Activated CD4-positive, CD25-positive, alpha-beta regulatory T cell treated with anti-CD3 and anti-CD28 coated beads, Interleukin-2, amount 50 U/mL, for 72 hours (primary cell): Measurements from ENCODE around the gene WDR75.
"Not testable (repeated sequence)": the region's sequence is repeated elsewhere in the genome, so short reads cannot be mapped to it uniquely, and the experiment has no call there.

Source experiments
- DNase-seq: peaks from one replicate; pipeline ENCODE4 v3.0.0; 2021

WDR75 gene

DNA sequence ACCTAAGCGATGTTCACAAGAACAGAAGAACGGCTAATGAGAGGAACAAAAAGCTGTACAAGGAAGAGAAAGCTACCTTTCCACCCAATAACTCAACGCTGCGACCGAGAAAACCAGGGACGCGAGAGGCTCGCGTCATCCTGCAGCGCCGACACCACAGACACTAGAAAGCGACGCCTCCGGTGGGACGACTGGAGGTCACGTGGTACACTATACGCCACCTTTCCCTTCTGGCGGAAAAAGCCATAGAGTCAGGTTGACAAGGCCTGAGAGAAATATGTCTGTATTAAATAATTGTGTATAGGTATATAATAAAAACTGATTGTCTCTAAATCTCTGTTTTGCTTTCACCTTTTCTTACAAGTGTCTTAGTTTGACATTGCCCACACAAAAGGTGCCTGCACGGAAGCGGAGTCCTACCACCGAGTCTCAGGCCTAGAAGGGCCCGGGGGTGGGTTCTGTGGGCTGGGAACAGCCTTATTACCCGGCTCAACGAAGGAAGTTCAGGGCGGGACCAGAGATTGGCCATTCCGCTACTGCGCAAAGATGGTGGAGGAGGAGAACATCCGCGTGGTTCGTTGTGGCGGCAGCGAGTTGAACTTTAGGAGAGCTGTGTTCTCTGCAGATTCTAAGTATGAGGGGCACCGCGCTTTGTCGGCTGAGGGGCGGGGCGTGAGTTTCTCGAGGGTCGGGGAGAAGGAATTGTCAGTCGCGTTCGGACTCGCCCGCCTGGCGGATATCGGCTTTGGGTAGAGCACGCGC, at the start of gene WDR75:
Gene WDR75 (plus strand): TSS at position 528 of the 762 bp plus-strand sequence. CDS start 19 bp downstream, at position 547.
- peak; percentile 81 for DNase-seq

DNA sequence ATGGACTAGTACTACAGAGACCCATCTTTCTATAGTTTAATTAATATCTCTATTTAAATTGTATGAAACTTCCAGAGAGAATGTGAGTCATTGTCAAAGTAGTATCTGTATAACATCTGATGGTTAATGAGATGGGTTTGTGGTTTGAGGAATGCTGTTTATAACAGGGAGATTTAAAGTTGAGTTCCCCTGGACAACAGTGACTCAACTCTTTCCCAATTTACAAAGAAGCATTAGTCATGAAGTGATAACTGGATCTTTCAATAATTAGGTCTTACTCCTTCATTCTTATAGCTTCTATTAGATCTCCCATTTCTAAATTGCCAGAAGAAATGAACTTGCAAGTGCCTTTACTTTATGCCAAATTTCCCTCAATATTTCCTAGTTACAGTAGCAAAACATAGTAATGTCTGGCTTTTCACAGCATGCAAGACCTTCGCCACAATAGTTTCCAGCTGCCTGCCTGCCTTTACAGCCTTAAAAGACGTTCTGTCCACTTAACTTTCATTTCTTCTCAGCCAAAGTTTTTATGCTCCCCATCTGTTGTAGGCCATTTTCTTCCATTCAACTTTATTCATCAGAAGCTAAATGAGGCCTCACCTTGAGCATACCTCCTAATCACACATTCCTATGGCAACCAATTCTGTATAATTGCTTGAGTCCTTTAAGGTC, 47.7 kb upstream of the WDR75 start:
- no peak for DNase-seq

DNA sequence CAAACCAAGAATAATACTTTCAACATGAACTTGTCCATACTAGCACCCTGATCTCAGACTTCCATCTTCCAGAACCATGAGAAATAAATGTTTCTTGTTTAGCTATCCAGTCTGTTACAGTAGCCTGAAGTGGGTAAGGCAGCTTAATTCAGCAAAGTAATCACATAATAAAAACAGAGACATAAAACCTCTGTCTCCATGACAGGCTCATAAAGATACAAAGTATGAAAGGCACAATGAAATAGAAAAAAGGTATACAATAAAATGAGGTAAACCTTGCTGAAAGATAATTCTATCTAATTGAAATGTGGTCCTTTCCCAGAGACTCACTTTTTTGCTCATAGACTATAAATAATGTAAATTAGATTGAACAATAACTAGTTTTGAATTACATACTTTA, 46.7 kb upstream of the WDR75 start:
- DNase-seq = no peak

DNA sequence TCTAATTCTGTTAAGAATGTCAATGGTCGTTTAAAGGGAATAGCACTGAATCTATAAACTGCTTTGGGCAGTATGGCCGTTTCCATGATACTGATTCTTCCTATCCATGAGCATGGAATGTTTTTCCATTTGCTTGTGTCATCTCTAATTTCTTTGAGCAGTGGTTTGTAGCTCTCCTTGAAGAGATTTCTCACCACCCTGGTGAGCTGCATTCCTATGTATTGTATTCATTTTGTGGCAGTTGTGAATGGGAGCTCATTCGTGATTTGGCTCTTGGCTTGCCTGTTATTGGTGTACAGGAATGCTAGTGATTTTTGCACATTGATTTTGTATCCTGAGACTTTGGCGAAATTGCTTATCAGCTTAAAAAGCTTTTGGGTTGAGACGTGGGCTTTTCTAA, 38.3 kb upstream of the WDR75 start:
- no peak for DNase-seq

DNA sequence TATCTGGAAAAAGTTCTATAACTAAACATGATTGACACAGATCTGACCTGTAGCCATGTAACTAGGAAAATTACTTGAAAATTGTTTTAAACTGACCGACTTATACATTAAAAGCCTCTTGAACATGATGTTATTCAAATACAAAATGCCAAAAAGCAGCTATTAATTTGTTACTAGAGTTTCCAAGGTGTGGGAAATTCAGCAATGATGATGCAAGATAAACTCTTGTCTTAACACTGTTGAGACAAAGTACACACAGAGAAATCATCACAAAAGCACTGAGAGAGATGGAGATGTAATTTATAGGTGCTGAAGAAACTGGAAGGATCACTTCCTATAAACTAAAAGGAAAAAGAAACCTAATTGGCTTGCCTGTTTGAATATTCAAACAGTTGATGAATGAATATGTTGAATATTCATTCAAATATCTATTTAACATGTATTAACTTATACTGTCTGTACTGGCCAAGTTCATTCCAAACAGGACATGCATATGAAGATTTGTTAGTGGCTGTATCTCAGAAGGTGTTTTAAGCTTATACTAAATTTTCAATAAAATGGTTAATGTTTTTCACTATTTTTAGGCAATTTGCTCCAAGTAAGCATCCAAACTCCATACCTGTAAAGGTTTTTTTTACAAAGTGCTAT, 34.6 kb upstream of the WDR75 start:
- DNase-seq = no peak

DNA sequence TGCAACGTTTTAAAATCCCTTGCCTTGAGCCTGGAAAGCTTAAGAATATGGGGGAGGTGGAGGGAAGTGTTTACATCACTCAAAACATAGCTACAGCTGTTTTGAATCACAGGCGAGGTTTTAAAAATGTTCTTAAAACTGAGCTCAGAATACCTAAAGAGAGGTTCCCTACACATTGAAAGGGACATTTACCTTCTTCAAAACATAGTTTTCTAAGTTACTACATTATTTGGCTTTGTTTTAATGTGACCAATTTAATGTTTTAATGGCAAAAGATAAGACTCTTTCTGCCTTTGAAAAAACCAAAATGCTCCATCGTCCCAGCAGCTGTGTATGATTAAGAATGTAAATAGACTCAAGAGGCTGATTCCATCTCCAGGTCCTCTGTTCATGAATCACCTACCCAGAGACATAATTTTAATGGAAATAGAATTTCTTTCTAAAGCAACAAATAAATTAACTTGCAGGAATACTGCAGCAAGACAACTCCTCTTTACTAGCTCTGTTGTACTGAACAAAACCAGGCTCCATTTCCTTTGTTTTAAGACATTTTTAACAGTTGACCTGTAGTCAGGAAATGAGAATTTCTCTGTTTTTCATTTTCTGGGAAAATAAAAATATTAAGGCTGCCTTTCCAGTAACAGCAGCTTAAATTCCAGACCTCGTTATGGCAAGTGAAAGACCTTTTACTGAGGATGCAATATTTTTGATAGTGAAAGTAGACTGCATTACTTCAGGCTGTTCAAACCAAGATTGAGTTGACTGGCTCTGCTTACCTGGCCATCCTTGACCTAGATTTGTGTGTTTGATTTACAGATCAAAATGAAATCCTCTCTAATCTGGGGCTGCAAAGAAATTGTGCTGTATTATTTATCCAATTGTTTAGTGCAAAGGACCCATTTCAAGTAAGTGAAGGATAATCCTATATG, 33.7 kb upstream of the WDR75 start:
- no peak for DNase-seq

DNA sequence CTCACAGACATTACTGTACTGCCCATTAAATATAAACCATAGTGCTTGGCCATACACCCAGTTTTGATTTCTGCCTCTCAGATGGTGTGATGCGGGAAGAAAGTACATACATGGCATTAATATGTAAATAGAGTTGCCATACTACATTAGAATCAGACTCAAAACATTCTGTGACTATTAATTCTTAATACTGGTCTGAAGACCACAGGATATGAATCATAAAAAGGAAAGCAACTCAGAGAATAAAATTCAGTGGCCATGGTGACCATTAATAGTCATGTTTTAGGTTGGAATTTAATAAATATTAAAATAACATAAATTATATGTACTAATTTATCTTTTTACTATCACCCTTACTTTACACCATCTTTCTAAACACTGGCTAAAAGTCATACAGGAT, 33.0 kb upstream of the WDR75 start:
- DNase-seq = no peak

DNA sequence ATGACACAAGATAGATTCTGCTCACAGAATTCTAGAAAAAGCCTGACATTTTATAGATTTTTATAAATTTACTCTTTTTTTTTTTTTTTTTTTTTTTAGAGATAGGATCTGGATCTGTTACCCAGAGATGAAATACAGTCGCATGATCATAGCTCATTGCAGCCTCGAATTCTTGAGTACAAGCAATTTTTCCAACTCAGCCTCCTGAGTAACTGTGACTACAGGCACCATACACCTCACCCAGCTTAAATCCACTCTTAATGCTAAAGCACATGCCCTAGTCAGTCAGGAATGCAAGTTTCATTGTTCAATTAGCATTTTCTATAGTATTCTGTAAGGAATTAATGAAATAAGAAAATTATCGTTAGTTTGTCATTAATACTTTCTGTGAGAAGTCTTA, 32.1 kb upstream of the WDR75 start:
- no peak for DNase-seq

DNA sequence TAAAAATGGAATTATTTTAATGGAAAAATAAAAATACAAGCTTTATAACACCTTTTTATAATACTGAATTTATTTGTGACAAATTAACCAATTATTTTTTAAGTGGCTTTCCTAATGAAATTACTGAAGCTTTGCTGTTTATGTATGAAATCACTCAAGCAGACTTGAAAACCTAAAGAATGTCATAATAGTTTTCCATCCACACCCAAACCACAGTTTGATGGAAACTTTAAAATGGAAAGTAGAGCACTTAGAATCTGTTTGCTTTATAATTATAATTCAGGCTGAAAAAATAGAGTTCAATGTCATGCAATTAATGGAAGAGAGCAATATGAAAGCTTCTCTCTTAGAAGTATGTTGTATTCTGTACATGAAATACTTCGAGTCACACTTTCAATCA, 31.6 kb upstream of the WDR75 start:
- DNase-seq = no peak

DNA sequence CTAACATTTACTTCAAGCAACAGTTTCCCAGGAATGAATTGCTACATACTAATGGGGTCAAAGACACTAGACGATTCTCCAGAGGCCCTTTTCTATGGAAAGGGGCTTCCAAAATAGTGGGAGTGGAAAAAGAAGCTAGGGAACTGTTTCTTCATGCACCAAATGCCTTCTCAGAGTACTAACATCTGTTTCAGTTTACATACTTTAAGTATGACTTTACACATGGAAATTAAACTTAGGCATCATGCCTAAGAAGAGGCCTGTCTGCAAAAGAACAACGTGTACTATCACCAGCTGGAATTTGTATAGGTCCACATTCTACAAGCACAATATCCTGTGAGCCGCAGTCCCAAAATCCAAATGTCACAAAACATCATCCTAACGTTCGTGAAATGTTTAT, 29.4 kb upstream of the WDR75 start:
- no peak for DNase-seq

DNA sequence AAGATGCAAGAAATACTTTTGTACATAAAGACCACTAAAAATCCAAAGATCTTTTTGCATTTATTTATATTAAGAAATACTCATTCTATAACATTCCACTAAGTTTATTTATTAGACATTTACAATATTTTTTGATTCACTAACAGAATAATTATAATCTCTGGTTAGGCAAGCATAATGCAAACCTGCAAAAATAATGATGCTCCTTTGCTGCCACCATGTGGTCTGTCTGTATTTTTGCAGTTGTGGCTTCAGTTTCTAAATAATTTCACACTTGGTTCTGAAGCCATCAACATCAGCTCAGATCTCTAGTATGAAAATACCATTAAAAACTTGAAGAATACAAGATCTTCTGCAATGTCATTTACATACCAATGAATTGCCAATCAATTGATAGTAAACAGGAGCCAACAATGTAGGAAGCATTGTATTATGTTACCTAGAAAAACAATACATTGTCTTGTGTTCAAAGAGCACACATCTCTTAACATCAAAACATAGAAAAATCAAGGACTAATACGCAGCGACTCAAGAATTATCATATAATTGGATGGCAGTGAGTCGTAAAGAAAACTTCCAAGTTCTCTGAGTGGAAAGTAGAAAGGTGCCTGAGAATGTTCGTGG, 28.8 kb upstream of the WDR75 start:
- no peak for DNase-seq

DNA sequence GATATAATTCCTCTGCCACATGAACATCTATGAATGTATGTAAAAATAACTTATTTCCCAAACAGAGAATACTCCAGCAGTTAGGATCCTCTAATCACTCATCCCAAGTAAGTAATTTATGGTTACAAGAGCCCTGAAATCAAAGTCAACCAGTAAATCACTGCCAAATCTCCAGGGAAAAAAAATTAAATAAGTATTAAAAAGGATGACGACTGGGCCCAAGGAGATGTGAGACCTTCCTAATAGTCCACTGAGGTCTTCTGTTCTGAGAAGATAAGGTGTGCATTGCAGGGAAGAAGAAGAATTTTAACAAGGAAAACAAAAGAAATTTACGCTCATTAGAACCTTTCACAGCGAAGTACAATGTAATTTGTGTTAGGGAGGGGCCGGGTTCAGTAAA, 28.0 kb upstream of the WDR75 start:
- DNase-seq = no peak

DNA sequence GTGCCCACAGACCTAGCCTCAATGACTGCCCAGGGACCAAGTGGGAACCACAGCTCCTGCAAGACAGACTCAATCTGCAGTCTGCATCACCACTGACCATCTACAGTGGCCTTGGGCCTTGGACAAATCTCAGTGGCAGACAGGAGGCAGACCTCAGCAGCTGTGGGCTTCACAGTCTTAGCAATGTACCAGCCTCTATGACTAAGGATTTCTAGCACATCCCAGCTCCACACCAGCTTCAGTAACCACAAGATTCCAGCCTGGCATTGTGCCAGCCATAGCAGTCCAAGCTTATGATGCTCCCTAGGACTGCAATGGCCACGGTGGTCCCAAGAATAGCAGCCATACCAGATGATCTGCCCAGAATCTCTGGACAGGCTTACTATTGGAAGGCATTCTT, 19.6 kb upstream of the WDR75 start:
- DNase-seq = no peak

DNA sequence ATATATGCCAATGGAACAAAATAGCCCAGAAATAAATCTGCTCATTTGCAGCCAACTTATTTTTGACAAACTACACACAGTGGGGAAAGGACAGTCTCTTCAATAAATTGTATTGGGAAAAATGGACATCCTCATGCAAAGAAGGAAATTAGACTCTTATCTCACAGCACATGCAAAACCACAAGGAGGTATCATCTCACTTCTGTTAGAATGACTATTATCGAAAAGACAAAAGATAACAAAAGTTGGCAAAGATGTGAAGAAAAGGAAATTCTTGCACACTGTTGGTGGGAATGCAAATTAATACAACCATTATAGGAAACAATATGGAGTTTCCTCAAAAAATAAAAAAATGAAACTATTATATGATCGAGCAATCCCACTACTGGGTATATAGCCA, 16.3 kb upstream of the WDR75 start:
- no peak for DNase-seq

DNA sequence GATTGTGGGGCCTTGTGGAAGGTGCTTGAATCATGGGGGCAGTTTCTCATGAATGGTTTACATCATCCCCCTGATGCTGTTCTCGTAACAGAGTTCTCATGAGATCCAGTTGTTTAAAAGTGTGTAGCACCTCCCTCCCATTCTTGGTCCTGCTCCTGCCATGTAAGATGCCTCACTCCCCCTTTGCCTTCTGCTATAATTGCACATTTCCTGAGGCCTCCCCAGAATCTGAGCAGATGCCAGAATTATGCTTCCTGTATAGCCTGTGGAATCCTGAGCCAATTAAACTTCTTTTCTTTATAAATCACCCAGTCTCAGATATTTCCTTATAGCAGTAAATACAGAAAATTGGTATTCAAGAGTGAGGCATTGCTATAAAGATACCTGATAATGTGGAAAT, 15.6 kb upstream of the WDR75 start:
- no peak for DNase-seq

DNA sequence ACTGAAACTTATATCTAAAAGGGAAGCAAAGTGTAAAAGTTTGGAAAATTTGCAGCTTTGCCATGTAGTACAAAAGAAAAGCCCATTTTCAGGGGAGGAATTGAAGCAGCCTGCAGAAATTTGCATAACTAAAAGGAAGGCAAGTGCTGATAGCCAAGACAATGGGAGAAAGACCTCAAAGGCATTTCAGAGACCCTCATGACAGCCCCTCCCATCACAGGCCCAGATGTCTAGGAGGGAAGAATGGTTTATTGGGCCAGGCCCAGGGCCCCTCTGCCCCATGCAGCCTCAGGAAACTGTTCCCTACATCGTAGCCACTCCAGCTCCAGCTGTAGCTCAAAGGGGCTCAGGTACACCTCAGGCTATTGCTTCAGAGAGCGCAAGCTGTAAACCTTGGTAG, 14.4 kb upstream of the WDR75 start:
- DNase-seq = no peak

DNA sequence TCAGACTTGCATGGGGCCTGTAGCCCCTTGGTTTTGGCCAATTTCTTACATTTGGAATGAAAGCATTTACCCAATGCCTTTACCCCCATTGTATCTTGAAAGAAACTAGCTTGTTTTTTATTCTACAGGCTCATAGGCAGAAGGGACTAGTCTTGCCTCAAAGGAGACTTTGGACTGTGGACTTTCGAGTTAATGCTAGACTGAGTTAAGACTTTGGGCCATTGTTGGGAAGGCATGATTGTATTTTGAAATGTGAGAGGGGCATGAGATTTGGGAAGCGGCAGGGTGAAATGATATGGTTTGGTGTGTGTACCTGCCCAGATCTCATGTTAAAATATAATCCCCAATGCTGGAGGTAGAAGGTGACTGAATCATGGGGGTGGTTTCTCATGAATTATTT, 13.4 kb upstream of the WDR75 start:
- no peak for DNase-seq

DNA sequence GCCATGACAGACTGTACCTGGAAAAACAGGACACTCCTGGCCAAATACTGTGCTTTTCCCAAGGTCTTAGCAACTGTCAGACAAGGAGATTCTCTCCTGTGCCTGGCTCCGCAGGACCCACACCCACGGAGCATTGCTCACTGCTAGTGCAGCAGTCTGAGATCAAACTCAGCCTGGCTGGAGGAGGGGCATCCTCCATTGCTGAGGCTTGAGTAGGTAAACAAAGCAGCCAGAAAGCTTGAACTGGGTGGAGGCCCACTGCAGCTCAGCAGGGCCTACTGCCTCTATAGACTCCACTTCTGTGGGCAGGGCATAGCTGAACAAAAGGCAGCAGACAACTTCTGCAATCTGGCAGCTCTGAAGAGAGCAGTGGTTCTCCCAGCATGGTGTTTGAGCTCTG, 10.8 kb upstream of the WDR75 start:
- DNase-seq = not testable (repeated sequence)

DNA sequence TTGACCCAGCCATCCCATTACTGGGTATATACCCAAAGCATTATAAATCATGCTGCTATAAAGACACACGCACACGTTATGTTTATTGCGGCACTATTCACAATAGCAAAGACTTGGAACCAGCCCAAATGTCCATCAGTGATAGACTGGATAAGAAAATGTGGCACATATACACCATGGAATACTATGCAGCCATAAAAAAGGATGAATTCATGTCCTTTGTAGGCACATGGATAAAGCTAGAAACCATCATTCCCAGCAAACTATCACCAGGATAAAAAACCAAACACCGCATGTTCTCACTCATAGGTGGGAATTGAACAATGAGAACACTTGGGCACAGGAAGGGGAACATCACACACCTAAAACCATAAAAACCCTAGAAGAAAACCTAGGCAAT, 5.5 kb upstream of the WDR75 start:
- not testable (repeated sequence) for DNase-seq

DNA sequence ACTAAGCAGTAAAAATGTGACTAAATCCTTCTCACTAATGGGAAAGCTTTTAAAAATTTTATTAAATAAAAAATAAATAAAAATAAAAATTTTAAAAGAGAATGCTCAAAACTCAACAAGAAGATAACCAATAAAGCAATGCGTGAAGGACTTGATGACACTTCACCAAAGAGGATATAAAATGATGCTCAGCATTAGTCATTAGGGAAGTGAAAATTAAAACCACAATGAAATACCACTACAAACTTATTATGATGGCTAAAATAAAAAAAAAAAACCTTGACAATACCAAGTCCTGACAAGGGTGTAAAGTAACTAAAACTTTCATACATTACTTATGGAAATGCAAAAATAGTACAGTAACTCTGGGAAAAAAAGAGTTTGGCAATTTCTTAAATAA, 3.3 kb upstream of the WDR75 start:
- no peak for DNase-seq

DNA sequence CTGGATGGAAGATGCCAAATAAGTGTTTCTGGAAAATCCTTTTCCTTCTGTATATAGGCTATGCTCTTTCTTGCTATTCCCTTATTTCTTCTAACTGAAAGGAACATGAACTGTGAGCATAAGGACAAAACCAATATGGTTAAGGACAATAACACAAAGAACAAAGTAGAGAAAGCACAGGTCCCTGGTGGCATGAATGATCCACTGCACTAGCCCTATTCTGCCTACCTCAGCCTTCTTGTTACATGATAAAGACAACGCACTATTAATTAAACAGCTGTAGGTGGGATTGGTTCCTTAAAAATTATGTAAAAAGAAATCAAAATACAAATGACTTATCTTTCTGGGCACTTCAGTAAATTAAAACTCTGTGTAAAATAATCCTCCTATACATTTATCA, 1.9 kb upstream of the WDR75 start:
- no peak for DNase-seq

DNA sequence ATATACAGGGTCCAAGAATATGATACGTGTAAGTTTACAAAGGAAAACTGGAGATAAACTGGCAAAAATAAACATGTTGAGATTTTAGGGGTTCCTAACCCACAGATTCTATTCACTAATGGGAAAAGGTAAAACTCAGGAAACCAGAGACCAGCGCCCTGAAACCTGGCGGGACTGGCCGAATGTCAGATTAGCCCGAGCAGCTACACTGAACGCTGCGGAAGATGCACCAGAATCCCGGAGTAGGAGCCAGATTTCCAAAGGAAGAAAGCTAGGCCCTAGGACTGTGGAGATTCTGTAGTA, 679 bp upstream of the WDR75 start:
- DNase-seq = no peak

DNA sequence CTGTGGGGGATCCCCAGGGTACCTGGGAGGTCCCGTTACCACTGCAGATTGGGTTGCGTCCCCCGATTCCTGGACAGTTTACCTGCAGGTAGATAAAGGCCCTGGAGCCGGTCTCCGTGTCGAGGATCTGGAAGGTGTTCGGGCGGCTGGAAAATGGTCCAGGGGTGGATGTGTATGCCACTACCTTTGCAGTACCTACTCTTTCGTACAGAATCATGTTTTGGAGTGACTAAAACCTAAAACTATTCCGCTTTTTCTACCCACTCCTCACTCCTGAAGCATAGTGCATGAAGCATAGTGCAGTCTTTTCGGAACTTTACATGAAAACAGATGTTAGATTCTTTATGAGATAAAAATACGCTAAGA, 418 bp downstream of the WDR75 start:
- no peak for DNase-seq
